Measurements from ENCODE around the gene CPM.

CPM gene

GRCh38 chr12:68940731-68941130, 7.8 kb upstream of the CPM start:
- intact Hi-C loops (cut with DNase I; ENCODE audit: low total_unique reads): no loop called here
- H3K9me3 ChIP-seq: no peaks in the 10 kb centered on the region
- DNase-seq: no peak
- H3K4me1 ChIP-seq: no peaks in the 10 kb centered on the region
- no peak overlapping the region for H3K4me3 ChIP-seq
- no peak overlapping the region for H3K27ac ChIP-seq
- no peak for TF ChIP-seq CTCF (IDR thresholded peaks at IDR 0.05)
- peaks cover 0 to 3% of the 10 kb centered on the region in 2 donors for H3K27me3 ChIP-seq
- H3K36me3 ChIP-seq: no peaks in the 10 kb centered on the region

GRCh38 chr12:68939505-68939904, 6.5 kb upstream of the CPM start:
- no peak for DNase-seq
- no peaks in the 10 kb centered on the region for H3K9me3 ChIP-seq
- no peak overlapping the region for H3K4me3 ChIP-seq
- no peak overlapping the region for H3K27ac ChIP-seq
- intact Hi-C loops (cut with DNase I; ENCODE audit: low total_unique reads): no loop called here
- H3K36me3 ChIP-seq: no peaks in the 10 kb centered on the region
- H3K4me1 ChIP-seq: no peaks in the 10 kb centered on the region
- H3K27me3 ChIP-seq: peaks cover 0 to 3% of the 10 kb centered on the region in 2 donors
- TF ChIP-seq CTCF (IDR thresholded peaks at IDR 0.05): no peak

GRCh38 chr12:68934392-68934791, 1.4 kb upstream of the CPM start:
- intact Hi-C loops (cut with DNase I; ENCODE audit: low total_unique reads): no loop called here
- Histone ChIP-seq H3K27ac (no peak overlapping the region), H3K4me3 (no peak overlapping the region), H3K4me1 (peaks cover 0 to 19% (median 12%) of the 10 kb centered on the region in 4 donors), H3K9me3 (no peaks in the 10 kb centered on the region), H3K27me3 (peaks cover 0 to 8% of the 10 kb centered on the region in 2 donors), H3K36me3 (no peaks in the 10 kb centered on the region)
- no peak for DNase-seq
- TF ChIP-seq CTCF (IDR thresholded peaks at IDR 0.05): no peak

- Histone ChIP-seq H3K4me1 (peaks cover 0 to 19% (median 12%) of the 10 kb centered on the region in 4 donors), H3K9me3 (no peaks in the 10 kb centered on the region), H3K4me3 (peak overlapping the region; percentile 57 to 74), H3K27me3 (peaks cover 0 to 8% of the 10 kb centered on the region in 2 donors), H3K27ac (peak overlapping the region; percentile 46 to 47), H3K36me3 (no peaks in the 10 kb centered on the region)
- intact Hi-C loops (cut with DNase I; ENCODE audit: low total_unique reads): no loop called here
- TF ChIP-seq CTCF (IDR thresholded peaks at IDR 0.05): no peak
- DNase-seq: no peak
Measured at GRCh38 chr12:68932128-68932960, 627 bp downstream of the CPM start.

- no peak for TF ChIP-seq CTCF (IDR thresholded peaks at IDR 0.05)
- Histone ChIP-seq H3K9me3 (no peaks in the 10 kb centered on the region), H3K27me3 (peaks cover 0 to 8% of the 10 kb centered on the region in 2 donors), H3K4me1 (peaks cover 0 to 19% (median 12%) of the 10 kb centered on the region in 4 donors), H3K4me3 (peak overlapping the region; percentile 18 to 57), H3K36me3 (no peaks in the 10 kb centered on the region), H3K27ac (no peak overlapping the region)
- intact Hi-C loops (cut with DNase I; ENCODE audit: low total_unique reads): no loop called here
- DNase-seq: no peak
Measured at GRCh38 chr12:68930178-68930577, 2.8 kb downstream of the CPM start.
